MM.1S (cell line): Measurements from ENCODE around the gene ZNF862.

ENCODE experiments used
- DNase-seq: peaks from one replicate; pipeline ENCODE4 v3.0.0-alpha.2; 2015
- H2AFZ ChIP-seq: fragments of 300-600 bp; sonication (generic); 2 replicates; pipeline ENCODE4 v1.6.0; 2016; ENCODE audit warnings: antibody characterized with exemption, low read length
- H3F3A ChIP-seq: fragments of 300-600 bp; sonication (generic); 2 replicates; pipeline ENCODE4 v1.6.1; 2016; ENCODE audit warnings: mild to moderate bottlenecking, antibody characterized with exemption, low read length, moderate library complexity, mixed read lengths; ENCODE audit not compliant: insufficient read depth
- H3K27ac ChIP-seq: fragments of 300-600 bp; sonication (generic); 2 replicates; pipeline ENCODE4 v1.5.1; 2016; ENCODE audit warnings: mild to moderate bottlenecking, low read length
- H3K27me3 ChIP-seq: fragments of 300-600 bp; sonication (generic); replicated peaks from 2 replicates; pipeline ENCODE4 v1.6.0; 2016; ENCODE audit warnings: low read length; ENCODE audit not compliant: insufficient read depth
- H3K36me3 ChIP-seq: fragments of 300-600 bp; sonication (generic); replicated peaks from 2 replicates; pipeline ENCODE4 v1.6.1; 2016; ENCODE audit warnings: mild to moderate bottlenecking, low read length, mixed read lengths; ENCODE audit not compliant: insufficient read depth
- H3K4me1 ChIP-seq: fragments of 300-600 bp; sonication (generic); 2 replicates; pipeline ENCODE4 v1.6.1; 2016; ENCODE audit warnings: low read length, mixed read lengths
- H3K4me2 ChIP-seq: fragments of 300-600 bp; sonication (generic); 2 replicates; pipeline ENCODE4 v1.6.0; 2016; ENCODE audit warnings: low read depth, low read length
- H3K4me3 ChIP-seq: fragments of 300-600 bp; sonication (generic); 2 replicates; pipeline ENCODE4 v1.5.1; 2016; ENCODE audit warnings: low read length, mixed read lengths
- H3K79me2 ChIP-seq: fragments of 300-600 bp; sonication (generic); 2 replicates; pipeline ENCODE4 v1.6.1; 2016; ENCODE audit warnings: mixed run types, low read length, mixed read lengths
- H3K9ac ChIP-seq: fragments of 300-600 bp; sonication (generic); 2 replicates; pipeline ENCODE4 v1.6.1; 2016; ENCODE audit warnings: low read length, mixed read lengths
- H3K9me2 ChIP-seq: fragments of 300-600 bp; sonication (generic); replicated peaks from 2 replicates; pipeline ENCODE4 v1.6.1; 2016; ENCODE audit warnings: mild to moderate bottlenecking, low read length, mixed read lengths; ENCODE audit not compliant: insufficient read depth
- H3K9me3 ChIP-seq: fragments of 300-600 bp; sonication (generic); replicated peaks from 2 replicates; pipeline ENCODE4 v1.6.1; 2016; ENCODE audit warnings: mild to moderate bottlenecking, low read length, mixed read lengths; ENCODE audit not compliant: insufficient read depth
- H4K20me1 ChIP-seq: fragments of 300-600 bp; sonication (generic); 2 replicates; pipeline ENCODE4 v1.6.1; 2016; ENCODE audit warnings: mild to moderate bottlenecking, low read length, moderate library complexity, mixed read lengths; ENCODE audit not compliant: insufficient read depth
- CTCF ChIP-seq: fragments of 300-600 bp; sonication (generic); IDR thresholded peaks from 2 replicates; pipeline ENCODE4 v1.5.1; 2016; ENCODE audit warnings: antibody characterized with exemption, low read length, mixed read lengths
- EZH2 ChIP-seq: fragments of 300-600 bp; sonication (generic); optimal IDR thresholded peaks from 2 replicates; pipeline ENCODE3; 2017; ENCODE audit warnings: low read depth, mild to moderate bottlenecking, antibody characterized with exemption, low read length, mixed read lengths
- EZH2phosphoT487 ChIP-seq: fragments of 300-600 bp; sonication (generic); IDR thresholded peaks from 2 replicates; pipeline ENCODE4 v1.6.1; 2018; ENCODE audit warnings: antibody characterized with exemption, low read length

ZNF862 gene

GRCh38 chr7:149867762-149868622 is 29.8 kb downstream of the ZNF862 start:
- no peaks in the 10 kb centered on the region for H3K79me2 ChIP-seq
- no peaks in the 10 kb centered on the region for H4K20me1 ChIP-seq
- no peaks in the 10 kb centered on the region for H3K9me2 ChIP-seq
- H3K4me2 ChIP-seq: peak overlapping the region; percentile 34; the same call in 1 of the 2 replicates
- H3K27ac ChIP-seq: peak overlapping the region; percentile 27; the same call in 1 of the 2 replicates
- peak overlapping the region; percentile 11; the same call in 1 of the 2 replicates for H3K9ac ChIP-seq
- no peak for DNase-seq
- H3K36me3 ChIP-seq: no peaks in the 10 kb centered on the region
- H3K4me3 ChIP-seq: no peak overlapping the region
- peak overlapping the region; percentile 52 for H2AFZ ChIP-seq
- H3F3A ChIP-seq: no peaks in the 10 kb centered on the region
- no peaks in the 10 kb centered on the region for H3K9me3 ChIP-seq
- no peaks in the 10 kb centered on the region for H3K27me3 ChIP-seq
- peaks cover 44% of the 10 kb centered on the region for H3K4me1 ChIP-seq
- TF ChIP-seq CTCF: no peak
- TF ChIP-seq EZH2: no peak
- TF ChIP-seq EZH2phosphoT487: no peak

- no peaks in the 10 kb centered on the region for H3K9me3 ChIP-seq
- DNase-seq: peak; percentile 65
- H3K4me2 ChIP-seq: peak overlapping the region; percentile 34; the same call in 1 of the 2 replicates
- H3K9me2 ChIP-seq: no peaks in the 10 kb centered on the region
- H3K36me3 ChIP-seq: no peaks in the 10 kb centered on the region
- peak overlapping the region; percentile 27; the same call in 1 of the 2 replicates for H3K27ac ChIP-seq
- H3F3A ChIP-seq: no peaks in the 10 kb centered on the region
- TF ChIP-seq CTCF (0 out of 2 replicates have a peak, but pooled peaks have one; percentile 14), EZH2phosphoT487 (no peak), EZH2 (no peak)
- H2AFZ ChIP-seq: peak overlapping the region; percentile 52
- H3K79me2 ChIP-seq: no peaks in the 10 kb centered on the region
- H3K9ac ChIP-seq: peak overlapping the region; percentile 11; the same call in 1 of the 2 replicates
- H3K4me1 ChIP-seq: peaks cover 46% of the 10 kb centered on the region
- no peaks in the 10 kb centered on the region for H3K27me3 ChIP-seq
- H4K20me1 ChIP-seq: no peaks in the 10 kb centered on the region
- no peak overlapping the region for H3K4me3 ChIP-seq
Observed at GRCh38 chr7:149868623-149869290, 30.6 kb downstream of the ZNF862 start.

- Histone ChIP-seq H3K4me3 (no peak overlapping the region), H2AFZ (no peak overlapping the region), H4K20me1 (no peaks in the 10 kb centered on the region), H3K36me3 (no peaks in the 10 kb centered on the region), H3K9ac (no peak overlapping the region), H3K27me3 (no peaks in the 10 kb centered on the region), H3K79me2 (no peaks in the 10 kb centered on the region), H3K4me1 (peaks cover 46% of the 10 kb centered on the region), H3K9me2 (no peaks in the 10 kb centered on the region), H3F3A (peaks cover 4% of the 10 kb centered on the region; the same call in 1 of the 2 replicates), H3K27ac (no peak overlapping the region; the same call in 1 of the 2 replicates), H3K9me3 (no peaks in the 10 kb centered on the region), H3K4me2 (no peak overlapping the region)
- DNase-seq: no peak
- TF ChIP-seq CTCF (no peak), EZH2phosphoT487 (no peak), EZH2 (no peak)
Observed at GRCh38 chr7:149869291-149869650, 31.1 kb downstream of the ZNF862 start.
